K562 (cell line): ENCODE measurements around the gene MYCBP2. TPM values are rescaled to one million over a fixed set of nuclear protein-coding genes. Genes with fewer than 3 reads are reported as not detected.

ENCODE experiments used
- ATAC-seq: fragments of 200-7000 bp; cut with Tn5 transposase; 3 replicates; pipeline ENCODE4 v1.9.1; 2020; ENCODE audit warnings: moderate library complexity
- BruUV-seq: library from RNA; stranded (reverse); fragments of 400-500 nt; replicated peaks from 2 replicates; lab custom pipeline; 2021; lab: Mats Ljungman, UMichigan
- CTCF ChIA-PET: fragments of 300-600 bp; formaldehyde crosslinking; extraction: SDS; loops from one replicate; lab custom pipeline; 2021; ENCODE audit warnings: low intra/inter-chr PET ratio; lab: Yijun Ruan, JAX
- POLR2A ChIA-PET: fragments of 300-600, 350-650 bp; sonication (Branson Sonifier 250); formaldehyde crosslinking; extraction: SDS; loops from one replicate; lab custom pipeline; 2021; ENCODE audit warnings: antibody characterized with exemption, inconsistent platforms; lab: Yijun Ruan, JAX
- DNase-seq, 4 experiments: peaks; one replicate each; pipeline versions ENCODE4 v3.0.0 to v3.0.0-alpha.2; 2011 to 2018; ENCODE audit warnings: low spot score in 3 of 4, mixed read lengths in 3 of 4; ENCODE audit errors: extremely low read depth in 1 of 4
- FAIRE-seq: peaks from 2 replicates; lab custom pipeline; 2011; peaks lifted over from hg19 to GRCh38; lab: Jason Lieb, UNC
- H2AFZ ChIP-seq: 2 replicates; pipeline ENCODE4 v1.6.0; 2011; ENCODE audit warnings: low read depth, low read length, control low read depth, inconsistent platforms
- H3K27ac ChIP-seq: fragments of 200-600 bp; 3 replicates; pipeline ENCODE4 v1.8.0; 2011; ENCODE audit warnings: low read depth, mild to moderate bottlenecking, control low read depth, inconsistent platforms, low read length, moderate library complexity, mixed read lengths; ENCODE audit errors: extremely low read depth
- H3K27me3 ChIP-seq, 2 experiments: fragments of 300-600 bp in 1 of 2; 2 replicates in 1 of 2; 3 replicates in 1 of 2; pipeline versions ENCODE4 v1.6.0 to v1.8.0; 2011; ENCODE audit warnings: inconsistent platforms in 2 of 2, low read length in 2 of 2, mild to moderate bottlenecking in 1 of 2, mixed read lengths in 1 of 2, moderate library complexity in 1 of 2; ENCODE audit not compliant: control insufficient read depth in 2 of 2, insufficient read depth in 2 of 2
- H3K36me3 ChIP-seq: fragments of 300-600 bp; 3 replicates; pipeline ENCODE4 v1.8.0; 2011; ENCODE audit warnings: mild to moderate bottlenecking, low read length, inconsistent platforms; ENCODE audit not compliant: control insufficient read depth, insufficient read depth
- H3K4me1 ChIP-seq, 2 experiments: fragments of 200-600 bp in 1 of 2; replicated peaks in 1 of 2; 2 replicates in 1 of 2; 3 replicates in 1 of 2; pipeline versions ENCODE4 v1.5.1 to v1.8.0; 2011; ENCODE audit warnings: inconsistent platforms in 2 of 2, low read length in 2 of 2, mild to moderate bottlenecking in 1 of 2, mixed read lengths in 1 of 2, moderate library complexity in 1 of 2; ENCODE audit not compliant: control insufficient read depth in 2 of 2, insufficient read depth in 2 of 2
- H3K4me2 ChIP-seq: 2 replicates; pipeline ENCODE4 v1.6.1; 2011; ENCODE audit warnings: low read length, control low read depth, inconsistent platforms, mixed read lengths; ENCODE audit not compliant: insufficient read depth
- H3K4me3 ChIP-seq: fragments of 200-600 bp; sonication (generic), shearing (Covaris generic); 2 replicates; pipeline ENCODE4 v1.5.1; 2016; ENCODE audit warnings: control low read depth, inconsistent platforms
- H3K79me2 ChIP-seq: fragments of 200-600 bp; 3 replicates; pipeline ENCODE4 v1.8.0; 2011; ENCODE audit warnings: low read length, inconsistent platforms; ENCODE audit not compliant: control insufficient read depth, insufficient read depth
- H3K9ac ChIP-seq, 2 experiments: 2 replicates each; pipeline versions ENCODE4 v1.6.0 to v1.6.1; 2011; ENCODE audit warnings: low read depth in 2 of 2, low read length in 2 of 2, control low read depth in 1 of 2, inconsistent platforms in 1 of 2, mild to moderate bottlenecking in 1 of 2, mixed read lengths in 1 of 2; ENCODE audit not compliant: insufficient read depth in 1 of 2
- H3K9me1 ChIP-seq: one replicate; pipeline ENCODE4 v1.6.0; 2011; ENCODE audit warnings: inconsistent platforms, mild to moderate bottlenecking, low read length, moderate library complexity; ENCODE audit not compliant: control insufficient read depth, insufficient read depth
- H3K9me3 ChIP-seq: replicated peaks from 2 replicates; pipeline ENCODE4 v1.5.1; 2011; ENCODE audit warnings: low read depth, low read length, inconsistent platforms; ENCODE audit not compliant: control insufficient read depth, insufficient read depth
- H4K20me1 ChIP-seq: replicated peaks from 2 replicates; pipeline ENCODE4 v1.6.1; 2011; ENCODE audit warnings: low read length, inconsistent platforms, mixed read lengths; ENCODE audit not compliant: control insufficient read depth, insufficient read depth
- C11orf30 ChIP-seq: fragments of 450-650 bp; IDR thresholded peaks from 2 replicates; pipeline ENCODE4 v1.6.1; 2016; ENCODE audit warnings: low read depth, mild to moderate bottlenecking
- CXXC5 ChIP-seq: fragments of 250-450 bp; sonication (Bioruptor Pico); IDR thresholded peaks from 2 replicates; pipeline ENCODE4 v1.8.0; 2022; ENCODE audit warnings: inconsistent platforms, mild to moderate bottlenecking, moderate library complexity
- MAFF ChIP-seq: IDR thresholded peaks from 2 replicates; pipeline ENCODE4 v1.6.1; 2012; ENCODE audit warnings: low read length, improper control_type of control experiment
- MAFG ChIP-seq: fragments of 450-650 bp; conservative IDR thresholded peaks from 2 replicates; pipeline ENCODE4 v1.6.1; 2016; ENCODE audit warnings: missing genetic modification characterization, missing compliant biosample characterization
- MAFK ChIP-seq: IDR thresholded peaks from 2 replicates; pipeline ENCODE4 v1.6.1; 2011; ENCODE audit warnings: low read length, improper control_type of control experiment
- NFE2 ChIP-seq: IDR thresholded peaks from 2 replicates; pipeline ENCODE4 v1.6.1; 2014; ENCODE audit warnings: antibody characterized with exemption, low read depth
- ZNF316 ChIP-seq: fragments of 450-650 bp; IDR thresholded peaks from 2 replicates; pipeline ENCODE4 v1.6.1; 2016
- WGBS: fragments of 100-300 bp; shearing (Covaris generic); methylation state at CpG from one replicate; pipeline ENCODE4 v1.1.6; 2016; ENCODE audit warnings: low coverage, mixed read lengths; ENCODE audit not compliant: insufficient coverage; ENCODE audit errors: missing lambda C conversion rate; 5-methylcytosine and 5-hydroxymethylcytosine counted together
- in situ Hi-C: fragments of 300-500 bp; cut with MboI; formaldehyde crosslinking; loops from 4 replicates; pipeline ENCODE4 v1.15.0; 2018; ENCODE audit warnings: inconsistent platforms, mixed read lengths
- intact Hi-C: fragments of 100-400 bp; cut with micrococcal nuclease; formaldehyde crosslinking; loops from 2 replicates; pipeline ENCODE4 v1.14.2; 2022
- polyA plus RNA-seq, 8 experiments: library from polyadenylated mRNA; depleted of rRNA in 4 of 8; stranded (reverse) in 5 of 8; unstranded in 3 of 8; fragments of >200 nt; fragmentation: Nextera tagmentation in 2 of 8; fragmentation: Illumina TruSeq in 1 of 8; extraction: Ambion mirVana in 2 of 8; extraction: Trizol in 1 of 8; gene quantifications; 2 replicates each; pipeline versions ENCODE4 v1.2.1 to v1.2.3, GENCODE V29; 2011 to 2014; ENCODE audit warnings: inconsistent platforms in 1 of 8, missing spikeins in 1 of 8
- total RNA-seq, 7 experiments: library from RNA; depleted of rRNA in 6 of 7; stranded (reverse); fragments of >200 nt in 6 of 7; fragmentation: Illumina TruSeq in 2 of 7; extraction: Trizol in 2 of 7; gene quantifications; 2 replicates each; pipeline versions ENCODE4 v1.2.1 to v1.2.3, GENCODE V29; 2011 to 2021; ENCODE audit warnings: low replicate concordance in 1 of 7
- TF ChIP-seq, protein P1 (sequence below): sonication (generic); formaldehyde crosslinking; IDR thresholded peaks from 2 replicates; pipeline ENCODE4 v1.8.0; 2022; ENCODE audit warnings: mild to moderate bottlenecking, low read depth, missing genetic modification reagents

The MYCBP2 gene
- total and polyA plus RNA-seq, 9 of the 15 experiments (the other 6 are each of a cell fraction or from before 2014, with no cell fraction given) = 13.2 to 47.2 (median 28.9) TPM

- TF ChIP-seq, protein P1, sequence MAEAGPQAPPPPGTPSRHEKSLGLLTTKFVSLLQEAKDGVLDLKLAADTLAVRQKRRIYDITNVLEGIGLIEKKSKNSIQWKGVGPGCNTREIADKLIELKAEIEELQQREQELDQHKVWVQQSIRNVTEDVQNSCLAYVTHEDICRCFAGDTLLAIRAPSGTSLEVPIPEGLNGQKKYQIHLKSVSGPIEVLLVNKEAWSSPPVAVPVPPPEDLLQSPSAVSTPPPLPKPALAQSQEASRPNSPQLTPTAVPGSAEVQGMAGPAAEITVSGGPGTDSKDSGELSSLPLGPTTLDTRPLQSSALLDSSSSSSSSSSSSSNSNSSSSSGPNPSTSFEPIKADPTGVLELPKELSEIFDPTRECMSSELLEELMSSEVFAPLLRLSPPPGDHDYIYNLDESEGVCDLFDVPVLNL (CRISPR knock-in tag) = no peak
- TF ChIP-seq, all 486 proteins: peak for 0
Observed at GRCh38 chr13:77265336-77265735, 61.6 kb downstream of the MYCBP2 start (continued).

GRCh38 chr13:77262198-77262597, 64.7 kb downstream of the MYCBP2 start:
- Histone ChIP-seq H3K9me1 (no peaks in the 10 kb centered on the region), H2AFZ (no peak overlapping the region), H3K36me3 (peaks cover 24% of the 10 kb centered on the region; the same call in 2 of the 3 replicates), H4K20me1 (no peaks in the 10 kb centered on the region), H3K9me3 (no peaks in the 10 kb centered on the region), H3K4me3 (no peak overlapping the region), H3K27me3 (no peaks in the 10 kb centered on the region), H3K4me2 (no peak overlapping the region), H3K9ac (no peak overlapping the region), H3K27ac (no peak overlapping the region), H3K79me2 (no peaks in the 10 kb centered on the region), H3K4me1 (no peaks in the 10 kb centered on the region)
- ChIA-PET CTCF (no interaction called here), POLR2A (no interaction called here)
- 84% methylated on average over 2 of the region's 2 CpGs for WGBS
- intact Hi-C loops = no loop called here
- no TSS peak for BruUV-seq
- ATAC-seq (no peak), DNase-seq (no peak), FAIRE-seq (no peak)
- in situ Hi-C loops = no loop called here
- TF ChIP-seq MAFG (tag) (peak; percentile 66), ZNF316 (peak; percentile 91), MAFK (peak; percentile 69; the same call in 1 of the 2 replicates), C11orf30 (peak; percentile 77), NFE2 (no peak), MAFF (peak; percentile 69; the same call in 1 of the 2 replicates), CXXC5 (CRISPR knock-in tag) (no peak)
